HepG2 (cell line): ENCODE results near the gene LINGO3. TPM values are rescaled to one million over a fixed set of nuclear protein-coding genes. Genes with fewer than 3 reads are reported as not detected.

Experiments used
- ARNT ChIP-seq: fragments of 450-650 bp; IDR thresholded peaks from 2 replicates; pipeline ENCODE4 v1.6.1; 2017
- HES4 ChIP-seq: sonication (generic); formaldehyde crosslinking; IDR thresholded peaks from 2 replicates; pipeline ENCODE4 v1.9.0; 2021; ENCODE audit warnings: mild to moderate bottlenecking, missing genetic modification reagents, borderline replicate concordance
- HNRNPLL ChIP-seq: fragments of 200-400 bp; formaldehyde crosslinking; IDR thresholded peaks from 2 replicates; pipeline ENCODE4 v1.6.1; 2017; ENCODE audit warnings: mild to moderate bottlenecking, low read depth, low read length; ENCODE audit not compliant: poor library complexity, severe bottlenecking
- KLF16 ChIP-seq, 2 experiments: sonication (generic) in 1 of 2; formaldehyde crosslinking in 1 of 2; IDR thresholded peaks; 2 replicates each; pipeline versions ENCODE4 v1.6.1 to v1.8.0; 2016 to 2023; ENCODE audit warnings: missing genetic modification reagents in 2 of 2, missing compliant biosample characterization in 1 of 2
- MAFG ChIP-seq: sonication (generic); formaldehyde crosslinking; IDR thresholded peaks from 2 replicates; pipeline ENCODE4 v1.5.1; 2020; ENCODE audit warnings: mild to moderate bottlenecking, missing genetic modification reagents
- PITX1 ChIP-seq: sonication (generic); formaldehyde crosslinking; IDR thresholded peaks from 2 replicates; pipeline ENCODE4 v1.5.1; 2020; ENCODE audit warnings: mild to moderate bottlenecking, missing genetic modification reagents
- POLR2G ChIP-seq: fragments of 200-400 bp; formaldehyde crosslinking; IDR thresholded peaks from 2 replicates; pipeline ENCODE4 v1.6.1; 2018; ENCODE audit warnings: mild to moderate bottlenecking, low read depth, low read length, moderate library complexity
- SNAI1 ChIP-seq: sonication (generic); formaldehyde crosslinking; IDR thresholded peaks from 2 replicates; pipeline ENCODE4 v1.5.0; 2020; ENCODE audit warnings: mild to moderate bottlenecking, missing genetic modification reagents, borderline replicate concordance
- SNAPC2 ChIP-seq: sonication (generic); formaldehyde crosslinking; IDR thresholded peaks from 2 replicates; pipeline ENCODE4 v1.8.1; 2022; ENCODE audit warnings: mild to moderate bottlenecking, missing genetic modification reagents
- ZNF124 ChIP-seq: sonication (generic); formaldehyde crosslinking; IDR thresholded peaks from 2 replicates; pipeline ENCODE4 v1.4.0; 2020; ENCODE audit warnings: missing genetic modification reagents
- ZNF432 ChIP-seq: sonication (generic); formaldehyde crosslinking; IDR thresholded peaks from 2 replicates; pipeline ENCODE4 v1.5.0; 2020; ENCODE audit warnings: missing genetic modification reagents, mild to moderate bottlenecking, borderline replicate concordance
- ZNF441 ChIP-seq: sonication (generic); formaldehyde crosslinking; IDR thresholded peaks from 2 replicates; pipeline ENCODE4 v1.7.0; 2021; ENCODE audit warnings: missing genetic modification reagents, borderline replicate concordance
- ZNF468 ChIP-seq: sonication (generic); formaldehyde crosslinking; IDR thresholded peaks from 2 replicates; pipeline ENCODE4 v1.8.0; 2022; ENCODE audit warnings: mild to moderate bottlenecking, moderate library complexity, missing genetic modification reagents
- ZNF484 ChIP-seq: sonication (generic); formaldehyde crosslinking; IDR thresholded peaks from 2 replicates; pipeline ENCODE4 v1.5.1; 2020; ENCODE audit warnings: mild to moderate bottlenecking, low read depth, missing genetic modification reagents, borderline replicate concordance
- ZNF737 ChIP-seq: sonication (generic); formaldehyde crosslinking; IDR thresholded peaks from 2 replicates; pipeline ENCODE4 v1.5.0; 2020; ENCODE audit warnings: missing genetic modification reagents, mild to moderate bottlenecking, borderline replicate concordance
- ZNF768 ChIP-seq: sonication (generic); formaldehyde crosslinking; IDR thresholded peaks from 2 replicates; pipeline ENCODE4 v1.4.0; 2020; ENCODE audit warnings: missing genetic modification reagents
- polyA plus RNA-seq, 8 experiments: library from polyadenylated mRNA; depleted of rRNA in 3 of 8; stranded (reverse) in 7 of 8; unstranded in 1 of 8; fragments of >200 nt; fragmentation: Illumina TruSeq in 4 of 8; extraction: Trizol in 4 of 8; gene quantifications; 2 replicates each; pipeline versions ENCODE4 v1.2.1 to v1.2.3, GENCODE V29; 2011 to 2016; ENCODE audit warnings: low read depth in 4 of 8, missing spikeins in 1 of 8, mixed read lengths in 1 of 8; ENCODE audit not compliant: insufficient read depth in 1 of 8
- total RNA-seq, 5 experiments: library from RNA; depleted of rRNA; stranded (reverse); fragments of >200 nt; fragmentation: Illumina TruSeq; extraction: Trizol; gene quantifications; 2 replicates each; pipeline ENCODE4 v1.2.3, GENCODE V29; 2016; ENCODE audit warnings: low read depth in 1 of 5
- TF ChIP-seq, protein P1 (sequence below): sonication (generic); formaldehyde crosslinking; IDR thresholded peaks from 2 replicates; pipeline ENCODE4 v1.4.0; 2020; ENCODE audit warnings: mild to moderate bottlenecking, missing genetic modification reagents
- TF ChIP-seq, protein P2 (sequence below): sonication (generic); formaldehyde crosslinking; IDR thresholded peaks from 2 replicates; pipeline ENCODE4 v1.8.0; 2022; ENCODE audit warnings: low read depth, missing genetic modification reagents
- TF ChIP-seq, protein P3 (sequence below): sonication (generic); formaldehyde crosslinking; IDR thresholded peaks from 2 replicates; pipeline ENCODE4 v1.4.0; 2020; ENCODE audit warnings: mild to moderate bottlenecking, missing genetic modification reagents, borderline replicate concordance
- TF ChIP-seq, protein P4 (sequence below): sonication (generic); formaldehyde crosslinking; IDR thresholded peaks from 2 replicates; pipeline ENCODE4 v1.8.1; 2023; ENCODE audit warnings: missing genetic modification reagents, mild to moderate bottlenecking, borderline replicate concordance
- TF ChIP-seq, protein P5 (sequence below): sonication (generic); formaldehyde crosslinking; IDR thresholded peaks from 2 replicates; pipeline ENCODE4 v1.5.0; 2020; ENCODE audit warnings: mild to moderate bottlenecking, missing genetic modification reagents
- TF ChIP-seq, protein P6 (sequence below): sonication (generic); formaldehyde crosslinking; IDR thresholded peaks from 2 replicates; pipeline ENCODE4 v1.4.0; 2020; ENCODE audit warnings: missing genetic modification reagents, borderline replicate concordance

The LINGO3 gene
- total and polyA plus RNA-seq, 2 of the 13 experiments (the other 11 are each of a cell fraction or from before 2014, with no cell fraction given): not detected

DNA sequence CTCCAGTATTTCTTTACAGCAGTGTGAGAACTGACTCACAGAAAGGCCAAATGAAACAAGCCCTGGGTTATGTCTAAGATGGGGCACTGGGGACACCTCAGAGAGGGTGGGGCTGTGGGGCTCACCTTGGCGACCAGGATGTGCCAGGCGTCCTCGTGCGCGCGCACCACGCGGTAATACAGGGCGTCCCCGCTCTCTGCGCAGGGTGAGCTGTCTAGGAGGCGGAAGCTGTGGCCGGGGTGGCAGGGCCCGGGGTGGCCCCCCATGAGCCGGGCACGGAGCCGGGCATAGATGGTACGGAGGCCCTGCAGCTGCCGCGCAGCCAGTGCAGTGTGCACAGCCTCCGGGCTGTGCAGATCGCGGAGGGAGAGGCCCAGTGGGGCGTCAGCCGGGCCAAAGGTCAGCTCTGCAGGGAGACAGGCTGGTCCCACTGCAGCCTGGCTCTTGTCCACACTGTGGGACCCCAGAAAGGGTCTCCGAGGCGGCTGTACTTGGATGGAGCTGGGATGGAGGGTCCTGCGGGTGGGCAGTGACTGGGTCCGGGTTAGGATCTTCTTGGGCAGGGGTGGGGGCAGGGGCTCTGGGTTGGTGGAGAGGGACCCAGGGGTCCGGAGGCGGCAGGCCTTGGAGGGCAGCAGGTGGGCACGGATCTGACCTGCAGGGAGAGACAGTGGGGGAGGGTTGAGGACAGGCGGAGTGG, 29.3 kb downstream of the LINGO3 start (continued):
- TF ChIP-seq HES4 (CRISPR knock-in tag) (no peak), ZNF468 (CRISPR knock-in tag) (no peak), ZNF768 (CRISPR knock-in tag) (peak; percentile 41; the same call in 1 of the 2 replicates), ZNF124 (CRISPR knock-in tag) (no peak), ARNT (no peak), ZNF737 (CRISPR knock-in tag) (no peak), SNAI1 (no peak), HNRNPLL (no peak), PITX1 (CRISPR knock-in tag) (no peak), ZNF432 (CRISPR knock-in tag) (no peak), MAFG (CRISPR knock-in tag) (no peak), ZNF484 (CRISPR knock-in tag) (no peak), POLR2G (no peak), ZNF441 (no peak), KLF16 (CRISPR knock-in tag; IDR thresholded peaks at IDR 0.05) (no peak), SNAPC2 (no peak)
- TF ChIP-seq, protein P1, sequence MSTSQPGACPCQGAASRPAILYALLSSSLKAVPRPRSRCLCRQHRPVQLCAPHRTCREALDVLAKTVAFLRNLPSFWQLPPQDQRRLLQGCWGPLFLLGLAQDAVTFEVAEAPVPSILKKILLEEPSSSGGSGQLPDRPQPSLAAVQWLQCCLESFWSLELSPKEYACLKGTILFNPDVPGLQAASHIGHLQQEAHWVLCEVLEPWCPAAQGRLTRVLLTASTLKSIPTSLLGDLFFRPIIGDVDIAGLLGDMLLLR (CRISPR knock-in tag): no peak
- TF ChIP-seq, protein P2, sequence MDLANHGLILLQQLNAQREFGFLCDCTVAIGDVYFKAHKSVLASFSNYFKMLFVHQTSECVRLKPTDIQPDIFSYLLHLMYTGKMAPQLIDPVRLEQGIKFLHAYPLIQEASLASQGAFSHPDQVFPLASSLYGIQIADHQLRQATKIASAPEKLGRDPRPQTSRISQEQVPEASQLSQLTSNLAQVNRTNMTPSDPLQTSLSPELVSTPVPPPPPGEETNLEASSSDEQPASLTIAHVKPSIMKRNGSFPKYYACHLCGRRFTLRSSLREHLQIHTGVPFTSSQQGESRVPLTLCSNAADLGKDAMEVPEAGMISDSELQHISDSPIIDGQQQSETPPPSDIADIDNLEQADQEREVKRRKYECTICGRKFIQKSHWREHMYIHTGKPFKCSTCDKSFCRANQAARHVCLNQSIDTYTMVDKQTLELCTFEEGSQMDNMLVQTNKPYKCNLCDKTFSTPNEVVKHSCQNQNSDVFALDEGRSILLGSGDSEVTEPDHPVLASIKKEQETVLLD (CRISPR knock-in tag): no peak
- TF ChIP-seq, protein P3, sequence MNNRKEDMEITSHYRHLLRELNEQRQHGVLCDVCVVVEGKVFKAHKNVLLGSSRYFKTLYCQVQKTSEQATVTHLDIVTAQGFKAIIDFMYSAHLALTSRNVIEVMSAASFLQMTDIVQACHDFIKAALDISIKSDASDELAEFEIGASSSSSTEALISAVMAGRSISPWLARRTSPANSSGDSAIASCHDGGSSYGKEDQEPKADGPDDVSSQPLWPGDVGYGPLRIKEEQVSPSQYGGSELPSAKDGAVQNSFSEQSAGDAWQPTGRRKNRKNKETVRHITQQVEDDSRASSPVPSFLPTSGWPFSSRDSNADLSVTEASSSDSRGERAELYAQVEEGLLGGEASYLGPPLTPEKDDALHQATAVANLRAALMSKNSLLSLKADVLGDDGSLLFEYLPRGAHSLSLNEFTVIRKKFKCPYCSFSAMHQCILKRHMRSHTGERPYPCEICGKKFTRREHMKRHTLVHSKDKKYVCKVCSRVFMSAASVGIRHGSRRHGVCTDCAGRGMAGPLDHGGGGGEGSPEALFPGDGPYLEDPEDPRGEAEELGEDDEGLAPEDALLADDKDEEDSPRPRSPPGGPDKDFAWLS (CRISPR knock-in tag): no peak
- TF ChIP-seq, protein P4, sequence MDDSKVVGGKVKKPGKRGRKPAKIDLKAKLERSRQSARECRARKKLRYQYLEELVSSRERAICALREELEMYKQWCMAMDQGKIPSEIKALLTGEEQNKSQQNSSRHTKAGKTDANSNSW (CRISPR knock-in tag): no peak
- TF ChIP-seq, protein P5, sequence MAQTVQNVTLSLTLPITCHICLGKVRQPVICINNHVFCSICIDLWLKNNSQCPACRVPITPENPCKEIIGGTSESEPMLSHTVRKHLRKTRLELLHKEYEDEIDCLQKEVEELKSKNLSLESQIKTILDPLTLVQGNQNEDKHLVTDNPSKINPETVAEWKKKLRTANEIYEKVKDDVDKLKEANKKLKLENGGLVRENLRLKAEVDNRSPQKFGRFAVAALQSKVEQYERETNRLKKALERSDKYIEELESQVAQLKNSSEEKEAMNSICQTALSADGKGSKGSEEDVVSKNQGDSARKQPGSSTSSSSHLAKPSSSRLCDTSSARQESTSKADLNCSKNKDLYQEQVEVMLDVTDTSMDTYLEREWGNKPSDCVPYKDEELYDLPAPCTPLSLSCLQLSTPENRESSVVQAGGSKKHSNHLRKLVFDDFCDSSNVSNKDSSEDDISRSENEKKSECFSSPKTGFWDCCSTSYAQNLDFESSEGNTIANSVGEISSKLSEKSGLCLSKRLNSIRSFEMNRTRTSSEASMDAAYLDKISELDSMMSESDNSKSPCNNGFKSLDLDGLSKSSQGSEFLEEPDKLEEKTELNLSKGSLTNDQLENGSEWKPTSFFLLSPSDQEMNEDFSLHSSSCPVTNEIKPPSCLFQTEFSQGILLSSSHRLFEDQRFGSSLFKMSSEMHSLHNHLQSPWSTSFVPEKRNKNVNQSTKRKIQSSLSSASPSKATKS (CRISPR knock-in tag): no peak
- TF ChIP-seq, protein P6, sequence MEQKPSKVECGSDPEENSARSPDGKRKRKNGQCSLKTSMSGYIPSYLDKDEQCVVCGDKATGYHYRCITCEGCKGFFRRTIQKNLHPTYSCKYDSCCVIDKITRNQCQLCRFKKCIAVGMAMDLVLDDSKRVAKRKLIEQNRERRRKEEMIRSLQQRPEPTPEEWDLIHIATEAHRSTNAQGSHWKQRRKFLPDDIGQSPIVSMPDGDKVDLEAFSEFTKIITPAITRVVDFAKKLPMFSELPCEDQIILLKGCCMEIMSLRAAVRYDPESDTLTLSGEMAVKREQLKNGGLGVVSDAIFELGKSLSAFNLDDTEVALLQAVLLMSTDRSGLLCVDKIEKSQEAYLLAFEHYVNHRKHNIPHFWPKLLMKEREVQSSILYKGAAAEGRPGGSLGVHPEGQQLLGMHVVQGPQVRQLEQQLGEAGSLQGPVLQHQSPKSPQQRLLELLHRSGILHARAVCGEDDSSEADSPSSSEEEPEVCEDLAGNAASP (CRISPR knock-in tag): no peak
